Activated T-cell treated with anti-CD3 and anti-CD28 coated beads, Interleukin-2, amount 50 U/mL, for 24 hours (primary cell): ENCODE results near the gene KIAA1217.

Experiments
- DNase-seq: peaks from one replicate; pipeline ENCODE4 v3.0.0-alpha.2; 2020
- H3K27ac Mint-ChIP-seq: 2 replicates; pipeline ENCODE4 v1.8.0; 2020; ENCODE audit warnings: mild to moderate bottlenecking, mixed read lengths
- H3K27me3 Mint-ChIP-seq: 2 replicates; pipeline ENCODE4 v1.8.0; 2020; ENCODE audit warnings: mixed read lengths
- H3K36me3 Mint-ChIP-seq: 2 replicates; pipeline ENCODE4 v1.8.0; 2020; ENCODE audit warnings: low read depth, mixed read lengths
- H3K4me1 Mint-ChIP-seq: 2 replicates; pipeline ENCODE4 v1.8.0; 2020; ENCODE audit warnings: low read depth, mixed read lengths
- H3K4me3 Mint-ChIP-seq: 2 replicates; pipeline ENCODE4 v1.8.0; 2020; ENCODE audit warnings: mild to moderate bottlenecking, moderate library complexity, mixed read lengths
- H3K9me3 Mint-ChIP-seq: 2 replicates; pipeline ENCODE4 v1.8.0; 2020; ENCODE audit warnings: mixed read lengths

Gene KIAA1217

GRCh38 chr10:24215603-24216002 lies 6.7 kb downstream of the KIAA1217 start:
- no peak for DNase-seq
- Mint-ChIP-seq H3K4me3 (no peak overlapping the region), H3K36me3 (no peaks in the 10 kb centered on the region), H3K4me1 (peaks cover 1% of the 10 kb centered on the region), H3K27me3 (peaks cover 45% of the 10 kb centered on the region), H3K9me3 (peaks cover 3% of the 10 kb centered on the region), H3K27ac (no peak overlapping the region)

- no peaks in the 10 kb centered on the region for H3K36me3 Mint-ChIP-seq
- no peak for DNase-seq
- no peaks in the 10 kb centered on the region for H3K9me3 Mint-ChIP-seq
- peaks cover 15% of the 10 kb centered on the region for H3K27me3 Mint-ChIP-seq
- no peak overlapping the region for H3K4me3 Mint-ChIP-seq
- H3K27ac Mint-ChIP-seq = no peak overlapping the region
- no peaks in the 10 kb centered on the region for H3K4me1 Mint-ChIP-seq
Observed at GRCh38 chr10:24219963-24220362, 11.0 kb downstream of the KIAA1217 start.

- Mint-ChIP-seq H3K27me3 (peaks cover 3% of the 10 kb centered on the region), H3K4me1 (no peaks in the 10 kb centered on the region), H3K4me3 (no peak overlapping the region), H3K9me3 (no peaks in the 10 kb centered on the region), H3K36me3 (no peaks in the 10 kb centered on the region), H3K27ac (no peak overlapping the region)
- DNase-seq = no peak
Observed at GRCh38 chr10:24223341-24223740, 14.4 kb downstream of the KIAA1217 start.

GRCh38 chr10:24223953-24224352 lies 15.0 kb downstream of the KIAA1217 start:
- no peak for DNase-seq
- Mint-ChIP-seq H3K27ac (no peak overlapping the region), H3K9me3 (no peaks in the 10 kb centered on the region), H3K27me3 (peaks cover 4% of the 10 kb centered on the region), H3K4me1 (no peaks in the 10 kb centered on the region), H3K4me3 (no peak overlapping the region), H3K36me3 (no peaks in the 10 kb centered on the region)

- DNase-seq = no peak
- H3K4me1 Mint-ChIP-seq = no peaks in the 10 kb centered on the region
- no peak overlapping the region for H3K4me3 Mint-ChIP-seq
- no peaks in the 10 kb centered on the region for H3K36me3 Mint-ChIP-seq
- H3K9me3 Mint-ChIP-seq = no peaks in the 10 kb centered on the region
- H3K27me3 Mint-ChIP-seq = peaks cover 3% of the 10 kb centered on the region
- H3K27ac Mint-ChIP-seq = no peak overlapping the region
Observed at GRCh38 chr10:24228642-24229041, 19.7 kb downstream of the KIAA1217 start.

- Mint-ChIP-seq H3K36me3 (no peaks in the 10 kb centered on the region), H3K4me1 (no peaks in the 10 kb centered on the region), H3K27me3 (peaks cover 3% of the 10 kb centered on the region), H3K9me3 (no peaks in the 10 kb centered on the region), H3K27ac (no peak overlapping the region), H3K4me3 (no peak overlapping the region)
- no peak for DNase-seq
Observed at GRCh38 chr10:24229909-24230308, 21.0 kb downstream of the KIAA1217 start.

- H3K36me3 Mint-ChIP-seq = no peaks in the 10 kb centered on the region
- H3K27me3 Mint-ChIP-seq = peaks cover 3% of the 10 kb centered on the region
- no peaks in the 10 kb centered on the region for H3K4me1 Mint-ChIP-seq
- H3K9me3 Mint-ChIP-seq = no peaks in the 10 kb centered on the region
- no peak for DNase-seq
- no peak overlapping the region for H3K4me3 Mint-ChIP-seq
- H3K27ac Mint-ChIP-seq = no peak overlapping the region
Observed at GRCh38 chr10:24231200-24231599, 22.3 kb downstream of the KIAA1217 start.

- no peak for DNase-seq
- H3K36me3 Mint-ChIP-seq = no peaks in the 10 kb centered on the region
- H3K9me3 Mint-ChIP-seq = no peaks in the 10 kb centered on the region
- H3K27ac Mint-ChIP-seq = no peak overlapping the region
- peaks cover 17% of the 10 kb centered on the region for H3K27me3 Mint-ChIP-seq
- no peak overlapping the region for H3K4me3 Mint-ChIP-seq
- no peaks in the 10 kb centered on the region for H3K4me1 Mint-ChIP-seq
Observed at GRCh38 chr10:24234784-24235183, 25.8 kb downstream of the KIAA1217 start.

GRCh38 chr10:24235471-24235870 lies 26.5 kb downstream of the KIAA1217 start:
- Mint-ChIP-seq H3K27ac (no peak overlapping the region), H3K27me3 (peaks cover 21% of the 10 kb centered on the region), H3K4me3 (no peak overlapping the region), H3K36me3 (no peaks in the 10 kb centered on the region), H3K4me1 (no peaks in the 10 kb centered on the region), H3K9me3 (no peaks in the 10 kb centered on the region)
- DNase-seq = no peak

- DNase-seq = no peak
- peaks cover 26% of the 10 kb centered on the region for H3K27me3 Mint-ChIP-seq
- H3K36me3 Mint-ChIP-seq = no peaks in the 10 kb centered on the region
- H3K27ac Mint-ChIP-seq = no peak overlapping the region
- no peaks in the 10 kb centered on the region for H3K4me1 Mint-ChIP-seq
- no peaks in the 10 kb centered on the region for H3K9me3 Mint-ChIP-seq
- H3K4me3 Mint-ChIP-seq = no peak overlapping the region
Observed at GRCh38 chr10:24237801-24238395, 29.0 kb downstream of the KIAA1217 start.

GRCh38 chr10:24238519-24239247 lies 29.7 kb downstream of the KIAA1217 start:
- Mint-ChIP-seq H3K27ac (no peak overlapping the region), H3K27me3 (peaks cover 27% of the 10 kb centered on the region), H3K9me3 (no peaks in the 10 kb centered on the region), H3K4me3 (no peak overlapping the region), H3K4me1 (no peaks in the 10 kb centered on the region), H3K36me3 (no peaks in the 10 kb centered on the region)
- no peak for DNase-seq

- no peak overlapping the region for H3K27ac Mint-ChIP-seq
- H3K36me3 Mint-ChIP-seq = no peaks in the 10 kb centered on the region
- no peak overlapping the region for H3K4me3 Mint-ChIP-seq
- no peaks in the 10 kb centered on the region for H3K9me3 Mint-ChIP-seq
- DNase-seq = no peak
- no peaks in the 10 kb centered on the region for H3K4me1 Mint-ChIP-seq
- H3K27me3 Mint-ChIP-seq = peaks cover 27% of the 10 kb centered on the region
Observed at GRCh38 chr10:24239289-24240040, 30.5 kb downstream of the KIAA1217 start.

- H3K27me3 Mint-ChIP-seq = peaks cover 27% of the 10 kb centered on the region
- no peak overlapping the region for H3K27ac Mint-ChIP-seq
- no peak overlapping the region for H3K4me3 Mint-ChIP-seq
- H3K9me3 Mint-ChIP-seq = no peaks in the 10 kb centered on the region
- no peak for DNase-seq
- no peaks in the 10 kb centered on the region for H3K36me3 Mint-ChIP-seq
- H3K4me1 Mint-ChIP-seq = no peaks in the 10 kb centered on the region
Observed at GRCh38 chr10:24240041-24240751, 31.3 kb downstream of the KIAA1217 start.

- Mint-ChIP-seq H3K27me3 (peaks cover 33% of the 10 kb centered on the region), H3K4me3 (no peak overlapping the region), H3K27ac (no peak overlapping the region), H3K36me3 (no peaks in the 10 kb centered on the region), H3K4me1 (no peaks in the 10 kb centered on the region), H3K9me3 (no peaks in the 10 kb centered on the region)
- no peak for DNase-seq
Observed at GRCh38 chr10:24241536-24242040, 32.6 kb downstream of the KIAA1217 start.
